Ishikawa (cell line): ENCODE measurements around the gene MED16.

Experiments used
- EP300 ChIP-seq: IDR thresholded peaks from 2 replicates; pipeline ENCODE4 v1.6.1; 2012; ENCODE audit warnings: borderline replicate concordance
- TCF12 ChIP-seq: IDR thresholded peaks from 2 replicates; pipeline ENCODE4 v1.6.1; 2012; ENCODE audit warnings: low read depth
- ZBTB7A ChIP-seq: IDR thresholded peaks from 2 replicates; pipeline ENCODE4 v1.6.1; 2012; ENCODE audit warnings: low read depth

- TF ChIP-seq ZBTB7A, result no peak
- no peak for TF ChIP-seq EP300
- TF ChIP-seq TCF12, result no peak
Measured at GRCh38 chr19:829129-829758, 63.7 kb downstream of the MED16 start.
